Measurements from ENCODE around the gene DNAI2.

DNAI2 gene

GRCh38 chr17:74234486-74234885 lies 39.5 kb upstream of the DNAI2 start:
- no peak for TF ChIP-seq TCF12 (IDR thresholded peaks at IDR 0.05; ENCODE audit: low read depth)
- no peak for TF ChIP-seq MAX (IDR thresholded peaks at IDR 0.05)
- TF ChIP-seq YY1 (IDR thresholded peaks at IDR 0.05; ENCODE audit: low read depth) = no peak
- no peak for TF ChIP-seq NFIC (IDR thresholded peaks at IDR 0.05)
- no peak for TF ChIP-seq TEAD4 (IDR thresholded peaks at IDR 0.05)
- TF ChIP-seq REST (IDR thresholded peaks at IDR 0.05; ENCODE audit: low read depth) = no peak
- no peak for TF ChIP-seq ZBTB7A (IDR thresholded peaks at IDR 0.05; ENCODE audit: low read depth)
- TF ChIP-seq EP300 (IDR thresholded peaks at IDR 0.05; ENCODE audit: borderline replicate concordance) = no peak

GRCh38 chr17:74235040-74235581 lies 38.9 kb upstream of the DNAI2 start:
- no peak for TF ChIP-seq NFIC (IDR thresholded peaks at IDR 0.05)
- no peak for TF ChIP-seq REST (IDR thresholded peaks at IDR 0.05; ENCODE audit: low read depth)
- no peak for TF ChIP-seq TCF12 (IDR thresholded peaks at IDR 0.05; ENCODE audit: low read depth)
- TF ChIP-seq USF1 (IDR thresholded peaks at IDR 0.05) = no peak
- no peak for TF ChIP-seq YY1 (IDR thresholded peaks at IDR 0.05; ENCODE audit: low read depth)
- no peak for TF ChIP-seq CREB1 (IDR thresholded peaks at IDR 0.05; ENCODE audit: low read depth)
- TF ChIP-seq EP300 (IDR thresholded peaks at IDR 0.05; ENCODE audit: borderline replicate concordance) = no peak
- no peak for TF ChIP-seq RAD21 (IDR thresholded peaks at IDR 0.05; ENCODE audit: low read depth)
- TF ChIP-seq FOXM1 (IDR thresholded peaks at IDR 0.05; ENCODE audit: borderline replicate concordance, low read depth) = no peak
- TF ChIP-seq CEBPB (IDR thresholded peaks at IDR 0.05) = no peak
- TF ChIP-seq MAX (IDR thresholded peaks at IDR 0.05) = no peak
- no peak for TF ChIP-seq ZBTB7A (IDR thresholded peaks at IDR 0.05; ENCODE audit: low read depth)
- TF ChIP-seq EGR1 (IDR thresholded peaks at IDR 0.05) = no peak
- no peak for TF ChIP-seq TAF1 (IDR thresholded peaks at IDR 0.05; ENCODE audit: low read depth)

GRCh38 chr17:74235911-74236371 lies 38.1 kb upstream of the DNAI2 start:
- TF ChIP-seq TEAD4 (IDR thresholded peaks at IDR 0.05) (no peak), EP300 (IDR thresholded peaks at IDR 0.05; ENCODE audit: borderline replicate concordance) (no peak), TCF12 (IDR thresholded peaks at IDR 0.05; ENCODE audit: low read depth) (no peak), TAF1 (IDR thresholded peaks at IDR 0.05; ENCODE audit: low read depth) (no peak), NFIC (IDR thresholded peaks at IDR 0.05) (no peak), MAX (IDR thresholded peaks at IDR 0.05) (no peak), CEBPB (IDR thresholded peaks at IDR 0.05) (no peak), FOXM1 (IDR thresholded peaks at IDR 0.05; ENCODE audit: borderline replicate concordance, low read depth) (no peak), USF1 (IDR thresholded peaks at IDR 0.05) (no peak), REST (IDR thresholded peaks at IDR 0.05; ENCODE audit: low read depth) (no peak), RAD21 (IDR thresholded peaks at IDR 0.05; ENCODE audit: low read depth) (no peak), ZBTB7A (IDR thresholded peaks at IDR 0.05; ENCODE audit: low read depth) (no peak), CREB1 (IDR thresholded peaks at IDR 0.05; ENCODE audit: low read depth) (no peak), EGR1 (IDR thresholded peaks at IDR 0.05) (no peak), YY1 (IDR thresholded peaks at IDR 0.05; ENCODE audit: low read depth) (no peak)

GRCh38 chr17:74237321-74237720 lies 36.7 kb upstream of the DNAI2 start:
- TF ChIP-seq RAD21 (IDR thresholded peaks at IDR 0.05; ENCODE audit: low read depth) (no peak), CREB1 (IDR thresholded peaks at IDR 0.05; ENCODE audit: low read depth) (no peak), CEBPB (IDR thresholded peaks at IDR 0.05) (no peak), EGR1 (IDR thresholded peaks at IDR 0.05) (no peak), USF1 (IDR thresholded peaks at IDR 0.05) (no peak), YY1 (IDR thresholded peaks at IDR 0.05; ENCODE audit: low read depth) (no peak), EP300 (IDR thresholded peaks at IDR 0.05; ENCODE audit: borderline replicate concordance) (no peak), FOXM1 (IDR thresholded peaks at IDR 0.05; ENCODE audit: borderline replicate concordance, low read depth) (no peak), TAF1 (IDR thresholded peaks at IDR 0.05; ENCODE audit: low read depth) (no peak), NFIC (IDR thresholded peaks at IDR 0.05) (no peak), REST (IDR thresholded peaks at IDR 0.05; ENCODE audit: low read depth) (no peak), ZBTB7A (IDR thresholded peaks at IDR 0.05; ENCODE audit: low read depth) (no peak), TEAD4 (IDR thresholded peaks at IDR 0.05) (no peak), MAX (IDR thresholded peaks at IDR 0.05) (no peak), TCF12 (IDR thresholded peaks at IDR 0.05; ENCODE audit: low read depth) (no peak)

All from Ishikawa (cell line).